Activated CD8-positive, alpha-beta memory T cell treated with anti-CD3 and anti-CD28 coated beads for 1 hour (primary cell): ENCODE measurements around the gene DES.

Experiments used
- DNase-seq, 2 donors: peaks; one replicate each; pipeline ENCODE4 v3.0.0-alpha.2; 2020; ENCODE audit warnings: low read depth in 1 of 2; ENCODE audit errors: extremely low read depth in 1 of 2

Gene DES

DNA sequence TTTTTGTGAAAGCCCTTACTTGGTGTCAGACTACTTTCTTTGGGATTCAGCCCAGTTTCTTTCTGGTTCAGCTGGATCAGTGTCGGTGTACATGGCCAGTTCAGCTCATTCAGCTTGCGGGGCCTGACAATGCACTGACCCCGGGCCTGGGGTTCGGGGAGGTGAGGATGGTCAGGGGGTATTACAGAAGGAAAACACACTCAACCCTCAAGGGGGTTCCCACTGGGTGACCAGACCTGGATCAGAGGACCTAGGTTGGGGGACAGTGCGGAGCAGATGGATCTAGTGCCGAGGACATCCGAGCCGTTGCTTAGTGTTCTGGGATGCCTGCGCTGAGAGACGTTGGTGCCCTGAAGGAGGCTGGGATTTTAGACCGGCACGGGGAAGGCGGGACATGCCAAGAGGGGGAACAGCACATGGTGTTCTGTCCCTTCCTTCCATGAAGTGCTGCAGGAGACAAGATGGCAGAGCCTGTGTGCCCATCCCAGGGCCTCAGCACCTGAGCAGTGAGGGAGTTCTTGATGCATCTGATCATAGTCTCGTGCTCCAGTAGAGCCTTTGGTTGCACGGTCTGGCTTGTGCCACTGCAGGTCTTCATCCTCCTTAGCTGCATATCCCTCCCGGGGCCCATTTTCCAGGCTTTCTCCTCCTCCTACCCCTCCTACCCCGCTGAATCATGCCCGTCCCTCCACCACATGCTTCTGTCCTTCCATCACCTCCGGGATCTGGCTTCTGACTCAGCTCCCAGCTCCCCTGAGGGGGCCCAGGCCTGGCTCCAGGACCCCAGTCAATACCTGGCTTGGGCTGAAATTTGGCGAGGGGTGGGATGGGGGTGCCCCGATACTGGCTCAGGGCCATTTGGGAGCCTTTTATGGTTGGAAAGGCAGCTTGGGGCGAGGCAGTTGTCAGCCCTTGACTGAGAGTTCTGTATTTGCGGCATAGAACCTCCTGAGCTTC lies 34.5 kb downstream of the DES start:
- DNase-seq: no peak

DNA sequence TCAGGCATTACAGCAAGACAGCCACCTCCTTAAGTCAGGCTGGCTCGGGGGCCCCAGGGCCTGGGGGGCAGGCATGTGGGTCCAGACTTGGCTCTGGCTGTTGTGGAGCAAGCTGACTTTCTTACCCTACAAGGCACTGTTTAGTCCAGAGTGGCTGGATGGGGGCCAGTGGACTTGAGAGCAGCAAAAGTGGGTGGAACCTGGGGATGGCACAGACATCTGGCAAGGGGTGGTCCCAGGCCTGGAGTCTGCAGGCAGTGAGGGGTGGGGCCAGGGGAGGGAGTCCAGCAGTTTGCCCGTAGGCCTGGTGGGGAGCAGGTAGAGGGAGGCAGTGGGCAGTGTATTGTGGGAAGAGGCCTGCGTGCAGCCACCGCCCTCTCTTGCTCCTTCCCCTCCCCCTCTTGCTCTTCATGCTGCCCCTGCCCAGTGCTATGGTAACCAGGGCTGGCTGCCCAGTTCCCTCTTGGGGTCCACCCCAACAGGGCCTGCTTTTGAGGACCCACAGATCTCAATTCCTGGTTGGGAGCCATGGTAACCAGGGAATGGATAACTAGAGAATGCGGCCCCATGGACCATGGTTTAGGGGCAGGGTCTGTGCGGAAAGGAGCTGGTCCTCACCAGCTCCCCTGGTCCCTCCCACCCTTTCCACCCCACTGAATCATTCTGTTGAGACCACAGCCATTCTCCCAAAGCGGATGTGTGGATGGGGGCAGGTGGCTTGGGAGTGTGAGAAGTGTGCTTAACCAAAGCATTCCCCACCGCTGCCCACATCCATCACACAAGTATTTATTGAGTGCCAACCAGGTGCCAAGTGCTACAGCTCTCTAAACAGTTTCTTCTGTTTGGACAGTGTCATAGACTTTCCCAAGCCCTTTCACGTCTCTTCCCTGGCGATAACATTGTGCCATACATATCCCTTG lies 35.8 kb downstream of the DES start:
- no peak for DNase-seq

DNA sequence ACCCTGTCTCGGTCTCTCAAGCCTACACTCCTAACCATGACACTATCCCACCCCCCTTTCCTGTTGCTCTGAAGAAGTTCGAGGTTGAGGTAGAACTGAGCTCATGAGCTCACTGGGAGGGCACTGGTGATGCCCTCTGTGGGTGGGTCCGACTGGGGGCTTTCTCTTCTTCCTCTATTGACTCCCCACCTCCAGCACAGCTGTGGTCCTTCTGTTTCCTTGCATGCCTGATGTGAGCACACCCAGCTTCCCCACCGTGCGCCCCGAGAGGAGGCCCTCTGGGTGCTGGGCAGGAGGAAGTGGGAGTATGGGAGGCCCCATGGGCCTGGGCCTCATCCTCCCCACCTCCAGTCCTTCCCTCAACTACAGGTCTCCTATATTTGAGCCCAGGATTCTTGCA lies 37.4 kb downstream of the DES start:
- no peak for DNase-seq

DNA sequence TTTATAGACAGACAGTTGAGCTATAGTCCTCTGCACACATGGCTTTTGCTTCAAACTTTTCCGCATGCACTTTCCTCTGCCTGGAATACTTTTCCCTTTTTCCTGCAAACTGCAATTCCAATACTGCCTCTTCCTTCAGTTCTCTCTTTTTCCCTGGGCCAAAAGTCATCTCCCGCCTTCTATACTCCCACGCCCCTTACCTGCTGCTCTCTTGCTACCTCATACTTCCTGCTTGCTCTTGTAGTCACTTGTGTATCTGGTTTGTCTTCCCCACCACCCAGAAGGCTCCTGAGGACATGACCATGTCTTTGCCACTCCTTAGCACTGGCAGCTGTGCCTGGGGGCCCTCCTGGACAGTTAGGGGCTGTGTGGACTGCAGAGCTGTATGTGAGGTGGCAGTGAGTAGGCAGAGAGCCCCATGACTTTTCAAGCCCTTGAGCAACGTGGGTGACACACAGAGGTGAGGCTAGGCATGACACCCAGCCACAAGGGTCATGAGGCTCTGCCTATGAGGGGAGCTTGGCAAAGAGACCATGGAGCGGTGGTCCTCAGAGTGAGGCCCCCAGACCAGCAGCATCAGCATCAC lies 39.7 kb downstream of the DES start:
- no peak for DNase-seq

DNA sequence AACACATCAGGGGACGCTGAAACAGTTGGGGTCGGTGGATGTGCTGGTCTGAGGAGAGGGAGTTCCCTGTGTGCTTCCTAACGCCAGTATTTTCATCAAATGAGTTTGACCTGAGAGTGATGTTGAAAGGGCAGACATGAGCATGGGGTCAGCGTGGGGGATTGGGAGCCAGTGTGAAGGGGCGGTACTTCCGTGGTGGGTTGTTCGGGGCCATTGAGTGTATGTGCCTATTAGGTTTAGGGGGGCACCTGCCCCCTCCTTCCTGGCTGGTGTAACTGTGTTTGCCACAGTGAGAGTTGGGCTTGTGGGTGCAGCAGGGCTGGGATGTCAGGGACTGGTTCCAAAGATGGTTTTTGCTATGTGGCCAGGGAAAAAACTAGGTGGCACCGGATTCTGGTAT lies 40.8 kb downstream of the DES start:
- DNase-seq: no peak

DNA sequence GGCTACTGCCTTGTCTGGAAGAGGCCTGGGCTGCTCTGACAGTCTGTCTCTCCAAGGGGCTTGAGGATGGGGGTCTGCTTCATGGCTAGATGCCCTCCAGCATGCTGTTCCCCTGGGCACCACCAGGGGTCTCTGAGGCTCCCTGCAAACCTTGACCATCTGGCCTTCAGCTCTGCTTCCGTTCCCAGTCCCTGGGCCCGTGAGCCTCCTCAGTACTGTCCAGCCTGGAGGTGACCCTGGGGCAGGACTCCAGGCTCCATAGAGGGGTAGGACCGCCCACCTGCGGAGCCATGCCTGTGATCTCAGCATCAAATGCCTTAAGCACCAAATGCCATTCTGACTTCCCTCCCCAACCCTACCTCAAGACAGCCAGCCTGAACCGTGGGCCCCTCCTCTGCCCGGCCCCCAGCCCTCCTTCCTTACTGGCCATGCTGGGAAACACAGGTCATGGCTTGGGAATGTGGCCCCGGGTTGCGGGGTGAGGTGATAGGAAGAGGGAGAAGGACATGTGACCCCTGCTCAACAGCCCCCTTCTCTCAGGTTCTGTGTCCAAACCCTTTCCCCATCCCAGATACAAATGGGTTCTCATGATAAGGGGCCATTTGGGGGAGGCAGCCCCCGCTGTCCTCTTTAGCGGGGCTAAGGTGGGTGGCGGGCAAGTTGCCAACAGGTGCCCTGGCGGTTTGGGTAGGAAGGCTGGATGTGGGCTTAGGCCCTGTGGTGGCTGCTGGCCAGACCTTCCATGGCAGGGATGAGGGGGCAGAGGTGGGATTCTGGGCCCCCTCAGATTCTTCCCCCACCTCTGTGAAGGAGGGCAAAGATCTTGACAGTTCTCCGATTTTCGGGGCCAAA lies 41.5 kb downstream of the DES start:
- DNase-seq: peak in 1 of 2 donors; percentile 17

DNA sequence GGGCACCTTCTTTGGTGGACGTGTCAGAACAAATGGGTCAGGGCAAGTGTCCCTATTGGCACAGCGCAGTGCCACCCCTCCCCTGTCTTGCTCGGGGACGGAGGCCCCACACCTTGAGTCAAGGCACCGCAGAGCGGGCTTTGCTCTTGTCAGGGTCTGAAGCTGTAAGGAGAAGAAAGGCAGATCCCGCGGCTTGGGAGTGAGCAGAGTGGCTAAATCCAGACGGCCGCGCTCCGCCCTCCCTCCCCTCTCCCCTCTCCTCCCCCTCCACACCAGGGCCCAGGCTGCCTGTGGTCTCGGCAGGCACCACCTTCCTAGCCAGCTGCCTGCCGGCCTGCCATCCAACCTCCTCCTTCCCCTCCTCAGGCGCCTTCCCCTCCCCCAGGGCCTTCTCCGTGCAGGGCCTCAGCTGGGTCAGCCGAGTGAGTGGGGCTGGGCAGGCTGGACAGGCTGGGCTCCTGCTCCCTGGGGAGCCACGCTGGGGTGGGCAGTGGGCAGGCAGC lies 42.3 kb downstream of the DES start:
- DNase-seq: no peak

DNA sequence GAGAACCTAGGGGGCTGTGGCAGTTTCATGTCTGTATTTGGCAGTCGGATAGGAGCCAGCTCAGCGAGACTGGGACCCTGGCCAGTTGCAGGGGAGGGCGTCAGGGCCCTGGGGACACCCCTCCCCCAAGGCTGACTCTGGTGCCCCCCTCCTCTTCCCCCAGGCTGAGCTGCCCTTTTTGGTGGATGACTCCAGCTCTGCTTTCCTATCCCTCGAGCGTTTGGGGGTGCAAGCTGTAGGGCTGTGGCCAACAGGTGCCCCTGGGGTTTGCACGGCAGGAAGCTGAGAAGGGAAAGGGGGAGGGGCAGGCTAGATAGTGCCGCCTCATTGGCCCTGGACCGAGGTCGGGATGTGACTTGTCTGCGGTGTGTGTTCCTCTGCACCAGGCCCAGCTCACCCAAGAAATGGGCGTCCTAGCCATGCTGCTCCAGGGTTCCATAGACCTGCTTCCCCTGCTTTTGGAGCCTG lies 42.9 kb downstream of the DES start:
- no peak for DNase-seq

DNA sequence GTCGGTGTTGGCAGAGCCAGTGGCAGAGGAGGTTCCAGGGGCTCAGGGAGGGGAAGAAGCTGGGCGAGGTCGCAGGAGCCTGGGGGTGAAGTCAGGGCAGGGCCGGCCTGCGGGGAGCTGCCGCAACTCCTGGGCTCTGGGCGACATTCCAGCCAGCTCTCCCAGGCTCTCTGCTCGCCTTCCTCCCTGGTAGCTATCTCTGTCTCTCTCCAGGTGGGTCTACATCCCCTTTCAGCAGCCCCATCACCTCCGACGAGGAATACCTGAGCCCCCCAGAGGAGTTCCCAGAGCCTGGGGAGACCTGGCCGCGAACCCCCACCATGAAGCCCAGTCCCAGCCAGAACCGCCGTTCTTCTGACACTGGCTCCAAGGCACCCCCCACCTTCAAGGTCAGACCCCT lies 43.5 kb downstream of the DES start:
- DNase-seq: no peak

DNA sequence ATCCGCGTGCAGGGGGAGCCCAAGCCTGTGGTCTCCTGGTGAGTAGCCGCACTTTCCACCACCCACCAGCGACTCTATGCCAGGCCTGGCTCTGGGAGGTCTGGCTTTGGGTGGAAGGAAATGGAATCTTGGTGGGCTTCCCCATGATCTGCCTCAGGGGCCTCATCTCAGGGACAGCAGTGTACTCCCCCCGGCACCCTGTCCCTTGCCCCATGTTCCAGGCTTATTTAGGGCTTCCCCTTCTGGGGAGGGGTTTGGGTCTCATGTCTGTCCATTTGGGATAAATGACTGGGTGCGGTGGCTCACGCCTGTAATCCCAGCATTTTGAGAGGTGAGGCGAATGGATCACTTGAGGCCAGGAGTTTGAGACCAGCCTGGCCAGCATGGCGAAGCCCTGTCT lies 44.2 kb downstream of the DES start:
- DNase-seq: no peak

DNA sequence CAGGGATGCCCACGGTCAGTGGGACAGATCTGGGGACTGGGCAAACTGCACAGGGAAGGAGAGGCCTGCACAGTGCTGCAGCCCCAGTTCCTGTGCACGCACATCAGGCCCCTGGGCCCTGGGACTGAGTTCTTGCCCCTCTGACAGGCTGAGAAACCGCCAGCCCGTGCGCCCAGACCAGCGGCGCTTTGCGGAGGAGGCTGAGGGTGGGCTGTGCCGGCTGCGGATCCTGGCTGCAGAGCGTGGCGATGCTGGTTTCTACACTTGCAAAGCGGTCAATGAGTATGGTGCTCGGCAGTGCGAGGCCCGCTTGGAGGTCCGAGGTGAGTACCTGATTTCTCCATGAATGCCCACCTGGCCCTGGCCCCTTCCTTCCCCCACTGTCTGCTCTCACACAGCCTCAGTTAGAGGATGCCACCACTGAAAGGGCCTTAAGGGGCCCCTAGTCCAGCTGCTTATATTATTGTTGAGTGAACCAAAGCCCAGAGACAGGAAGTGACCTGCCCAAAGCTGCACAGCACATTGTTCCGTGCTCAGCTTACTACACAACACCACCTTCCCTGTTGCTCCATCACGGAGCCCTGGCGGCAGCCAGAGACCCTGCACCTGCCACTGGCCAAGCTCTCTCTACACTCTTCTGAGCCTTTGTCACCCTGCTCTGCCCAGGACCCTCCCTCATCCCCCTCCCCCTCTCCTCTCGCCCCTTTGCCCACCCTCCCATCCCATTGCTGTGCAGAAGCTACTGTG lies 46.3 kb downstream of the DES start:
- DNase-seq: no peak

DNA sequence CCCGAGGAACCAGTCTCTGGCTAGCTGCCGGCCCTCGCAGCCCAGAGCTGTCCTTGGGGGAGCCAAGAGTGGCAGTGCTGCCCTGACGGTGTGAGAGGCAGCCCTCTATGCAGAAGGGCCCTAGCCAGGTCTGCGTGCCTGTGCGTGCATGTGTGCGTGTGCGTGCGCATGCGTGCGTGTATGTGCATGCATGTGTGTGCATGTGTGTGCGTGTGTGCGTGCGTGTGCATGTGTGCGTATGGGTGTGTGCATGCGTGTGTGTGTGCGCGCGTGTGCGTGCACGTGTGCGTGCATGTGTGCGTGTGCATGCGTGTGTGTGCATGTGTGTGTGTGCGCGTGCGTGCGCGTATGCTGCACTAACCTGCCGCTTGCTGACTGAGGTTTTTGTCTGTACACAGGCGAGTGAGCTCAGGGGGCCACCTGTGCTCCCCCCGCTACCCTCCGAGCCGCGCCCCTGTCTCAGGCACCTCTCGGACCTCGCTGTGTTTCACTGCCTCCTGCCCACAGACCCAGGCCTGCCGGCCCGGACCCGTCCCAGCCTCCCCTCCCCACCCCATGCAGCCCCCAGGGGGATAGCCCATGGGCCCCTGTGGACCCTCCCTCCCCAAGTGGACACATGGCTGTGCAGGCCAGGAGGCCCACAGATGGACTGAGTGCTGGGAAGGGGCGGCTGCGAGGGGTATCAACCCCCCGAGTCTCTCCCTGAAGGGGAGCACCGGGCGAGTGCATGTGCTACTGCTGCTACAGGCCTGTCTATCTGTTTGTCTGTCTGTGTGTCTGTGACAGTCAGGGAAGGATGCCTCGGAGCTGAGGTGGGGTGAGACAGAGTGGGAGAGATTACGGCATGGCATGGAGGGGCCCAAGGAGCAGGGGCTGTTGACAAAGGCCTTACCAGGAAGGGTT lies 47.7 kb downstream of the DES start:
- no peak for DNase-seq

DNA sequence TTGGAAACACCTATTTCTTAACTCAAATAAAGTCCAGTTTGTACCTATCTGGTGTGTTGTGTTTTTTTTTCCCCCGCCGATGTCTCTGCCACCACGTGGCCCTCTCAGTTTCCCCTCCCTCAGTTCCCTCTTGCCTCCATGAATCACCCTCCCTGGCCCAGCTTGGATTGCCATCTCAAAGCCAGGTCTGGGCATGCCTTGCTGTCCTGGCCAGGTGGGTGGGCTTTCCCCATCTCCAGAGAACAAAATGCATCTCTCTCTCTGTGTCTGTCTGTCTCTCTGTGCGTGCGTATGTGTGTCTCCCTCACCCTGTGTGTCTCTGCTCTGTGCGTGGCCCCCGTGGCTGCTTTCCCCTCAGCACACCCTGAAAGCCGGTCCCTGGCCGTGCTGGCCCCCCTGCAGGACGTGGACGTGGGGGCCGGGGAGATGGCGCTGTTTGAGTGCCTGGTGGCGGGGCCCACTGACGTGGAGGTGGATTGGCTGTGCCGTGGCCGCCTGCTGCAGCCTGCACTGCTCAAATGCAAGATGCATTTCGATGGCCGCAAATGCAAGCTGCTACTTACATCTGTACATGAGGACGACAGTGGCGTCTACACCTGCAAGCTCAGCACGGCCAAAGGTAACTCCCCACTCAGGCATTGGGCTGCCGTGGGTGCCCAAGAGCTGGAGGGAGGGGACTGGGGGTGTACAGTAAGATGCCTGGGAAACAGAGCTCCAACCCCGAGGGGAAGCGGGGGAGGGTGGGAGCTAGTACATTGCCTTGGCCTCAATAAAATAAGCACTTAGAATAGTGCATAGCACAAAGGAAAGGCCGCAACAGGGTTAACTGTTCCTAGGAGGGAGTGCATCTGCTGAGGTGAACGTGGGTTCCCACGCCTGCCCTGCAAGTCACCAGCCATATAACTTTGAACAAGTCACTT lies 48.9 kb downstream of the DES start:
- DNase-seq: no peak

DNA sequence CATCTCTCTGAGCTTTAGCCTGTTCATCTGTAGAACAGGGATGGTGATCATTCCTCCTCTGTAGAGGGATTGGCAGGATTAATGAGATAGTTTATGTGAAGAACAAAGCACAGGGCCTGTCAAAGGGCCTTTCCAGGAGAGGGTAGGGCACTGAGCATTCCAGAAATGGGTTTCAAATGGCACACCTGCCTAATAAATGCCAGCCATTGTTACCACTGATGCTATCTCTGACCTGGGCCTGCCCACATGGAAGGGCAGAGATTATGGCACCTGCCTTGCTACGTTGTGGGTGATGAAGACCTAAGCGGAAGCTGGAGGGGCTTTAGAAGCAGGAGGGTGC lies 49.5 kb downstream of the DES start:
- DNase-seq: no peak

DNA sequence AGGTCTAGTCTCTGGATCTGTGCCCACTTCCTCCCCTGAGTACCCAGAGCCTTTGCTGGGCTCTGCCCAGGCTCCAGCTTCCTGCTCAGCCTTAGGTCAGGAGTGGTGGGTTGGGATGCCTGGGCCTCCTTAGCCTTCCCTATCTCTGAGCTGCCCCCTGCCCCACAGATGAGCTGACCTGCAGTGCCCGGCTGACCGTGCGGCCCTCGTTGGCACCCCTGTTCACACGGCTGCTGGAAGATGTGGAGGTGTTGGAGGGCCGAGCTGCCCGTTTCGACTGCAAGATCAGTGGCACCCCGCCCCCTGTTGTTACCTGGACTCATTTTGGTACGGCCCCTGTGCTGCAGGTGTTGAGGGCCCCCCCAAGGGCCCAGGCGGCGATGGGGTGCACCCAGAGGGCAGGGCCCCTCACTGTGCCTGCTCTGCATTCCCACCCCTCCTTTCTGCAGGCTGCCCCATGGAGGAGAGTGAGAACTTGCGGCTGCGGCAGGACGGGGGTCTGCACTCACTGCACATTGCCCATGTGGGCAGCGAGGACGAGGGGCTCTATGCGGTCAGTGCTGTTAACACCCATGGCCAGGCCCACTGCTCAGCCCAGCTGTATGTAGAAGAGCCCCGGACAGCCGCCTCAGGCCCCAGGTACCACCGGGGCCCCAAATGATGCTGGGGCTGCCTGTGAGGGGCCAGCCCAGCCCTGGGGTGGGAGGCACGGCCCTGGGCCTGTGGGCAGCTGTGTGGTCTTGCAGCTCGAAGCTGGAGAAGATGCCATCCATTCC lies 50.4 kb downstream of the DES start:
- DNase-seq: no peak

DNA sequence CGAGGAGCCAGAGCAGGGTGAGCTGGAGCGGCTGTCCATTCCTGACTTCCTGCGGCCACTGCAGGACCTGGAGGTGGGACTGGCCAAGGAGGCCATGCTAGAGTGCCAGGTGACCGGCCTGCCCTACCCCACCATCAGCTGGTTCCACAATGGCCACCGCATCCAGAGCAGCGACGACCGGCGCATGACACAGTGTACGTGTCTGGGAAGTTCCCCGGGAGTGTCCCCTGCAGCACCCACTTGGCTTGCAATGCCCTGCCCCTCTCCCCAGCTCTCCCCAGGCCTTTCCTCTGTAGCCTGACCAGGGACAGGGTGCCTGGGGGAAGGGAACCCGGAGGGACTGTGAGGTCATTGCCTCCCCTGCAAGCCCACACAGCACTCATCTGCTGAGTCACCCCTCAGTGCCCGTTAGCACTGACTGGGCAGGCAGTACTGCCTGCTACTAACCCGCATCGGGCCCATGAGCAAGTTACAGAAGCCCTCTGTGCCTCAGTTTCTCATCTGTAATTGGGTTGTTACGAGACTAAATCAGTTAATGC lies 51.1 kb downstream of the DES start:
- no peak for DNase-seq

DNA sequence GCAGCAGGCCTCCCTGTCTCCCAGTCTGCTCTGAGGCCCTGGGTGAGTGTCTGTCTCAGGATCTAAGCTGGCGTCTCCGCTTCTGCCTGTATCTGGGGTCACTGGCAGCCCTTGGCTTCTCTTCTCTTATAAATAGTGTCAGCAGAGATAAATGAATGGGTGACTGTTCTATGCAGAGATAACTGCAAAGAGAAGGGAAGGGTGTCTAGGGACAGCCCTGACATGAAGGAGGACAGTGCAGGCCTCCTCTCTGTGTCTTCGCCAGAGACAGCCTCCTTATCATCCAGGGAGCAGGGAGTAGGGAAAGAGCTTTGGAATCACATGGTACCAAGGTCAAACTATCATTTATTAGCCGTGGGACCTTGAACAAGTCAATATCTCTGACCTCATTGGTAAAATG lies 52.3 kb downstream of the DES start:
- DNase-seq: no peak
